Fibroblast of skin of back (primary cell): Measurements from ENCODE around the gene CST6.
A peak's percentile ranks its signal among the peaks of the same experiment; 100 is the strongest.
"Not testable (repeated sequence)": the region's sequence is repeated elsewhere in the genome, so short reads cannot be mapped to it uniquely, and the experiment has no call there.

Experiments
- DNase-seq: peaks from one replicate; pipeline ENCODE4 v3.0.0-alpha.2; 2013

The CST6 gene

DNA sequence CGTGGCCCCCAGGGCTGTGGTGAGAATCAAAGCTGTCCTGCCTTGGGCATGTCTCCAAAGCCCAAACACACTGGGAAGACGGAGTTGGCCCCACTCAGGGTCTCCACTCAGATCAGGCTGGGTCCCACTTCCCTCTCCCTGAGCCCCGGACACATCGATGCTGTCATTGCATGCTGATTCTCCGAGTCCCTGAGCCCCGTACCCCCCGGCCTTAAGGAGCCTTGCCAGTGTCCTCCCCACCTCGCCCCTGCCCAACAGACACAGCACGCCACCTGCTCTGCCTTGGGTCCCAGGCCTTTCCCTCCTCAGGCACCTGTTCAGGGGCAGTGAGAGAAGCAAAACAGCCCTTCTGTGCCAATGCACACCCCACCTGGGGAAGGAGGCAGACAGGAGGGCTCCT lies 24.5 kb upstream of the CST6 start:
- DNase-seq, result no peak

DNA sequence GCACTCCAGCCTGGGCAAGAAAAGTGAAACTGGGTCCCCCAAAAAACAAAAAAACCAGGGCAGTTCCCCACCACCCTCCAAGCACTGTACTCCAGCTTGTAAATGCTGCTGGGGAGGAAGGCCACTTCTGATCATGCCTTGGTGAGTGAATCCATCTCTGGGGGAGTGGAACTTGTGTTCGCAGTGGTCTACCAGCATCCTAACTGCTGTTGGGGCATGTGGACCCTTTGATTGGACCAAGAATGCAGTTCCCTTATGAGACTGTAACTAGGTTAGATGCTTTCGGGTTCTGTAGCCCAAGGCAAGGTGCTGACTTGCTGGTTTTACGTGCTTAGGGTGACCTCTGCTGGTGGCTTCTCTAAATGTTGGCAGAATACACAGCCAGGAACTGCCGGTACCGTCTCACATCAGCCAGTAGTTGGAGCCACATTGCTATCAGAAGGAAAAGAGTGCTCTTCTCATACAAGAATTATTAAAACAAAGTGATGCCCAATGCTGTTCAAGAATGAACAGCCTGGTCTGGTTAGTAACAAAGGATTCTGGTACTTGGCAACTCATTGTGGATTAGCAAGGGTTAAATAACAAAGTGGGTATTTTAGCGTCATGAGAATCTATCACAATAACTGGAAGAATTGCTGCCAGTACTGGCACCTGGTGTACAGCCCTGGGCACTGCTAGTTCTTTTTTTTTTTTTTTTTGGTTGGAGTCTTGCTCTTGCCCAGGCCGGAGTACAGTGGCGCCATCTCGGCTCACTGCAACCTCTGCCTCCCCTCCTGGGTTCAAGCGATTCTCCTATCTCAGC lies 22.8 kb upstream of the CST6 start:
- peak; percentile 92 for DNase-seq

DNA sequence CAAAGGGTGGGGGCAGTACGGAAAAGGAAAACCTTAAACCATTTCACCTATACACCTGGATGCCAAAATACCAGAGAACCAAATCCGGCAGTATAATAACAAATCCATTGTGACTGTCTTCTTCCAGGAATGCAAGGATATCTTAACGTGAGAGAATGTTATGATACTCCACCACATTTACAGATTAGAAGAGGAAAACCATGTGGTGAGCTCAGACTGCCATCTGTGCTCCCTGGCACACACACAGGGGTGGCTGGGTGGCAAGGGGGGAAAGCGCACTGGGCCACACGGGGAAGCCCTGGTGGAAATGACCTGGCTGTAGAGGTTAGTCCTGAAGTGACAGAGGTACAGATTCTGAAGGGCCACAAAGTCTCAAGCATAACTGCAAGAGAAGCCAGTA lies 19.8 kb upstream of the CST6 start:
- DNase-seq, result no peak

DNA sequence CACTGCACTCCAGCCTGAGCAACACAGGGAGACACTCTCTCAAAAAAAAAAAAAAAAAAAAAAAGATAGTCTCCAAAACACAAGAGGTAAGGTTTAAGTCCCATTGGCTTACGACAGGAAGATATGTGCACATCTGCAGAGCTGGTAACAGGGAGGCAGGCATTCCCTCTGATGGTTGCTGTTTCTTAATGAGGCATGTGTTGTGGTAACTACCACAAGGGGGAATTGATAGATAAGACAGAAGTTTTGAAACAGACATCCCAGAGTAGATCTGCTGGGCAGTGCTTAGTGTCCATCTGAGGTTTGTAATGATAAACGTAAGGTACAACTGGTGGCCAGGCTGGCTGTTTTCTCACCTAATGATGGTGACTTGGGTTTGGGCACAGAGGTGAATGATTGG lies 14.5 kb upstream of the CST6 start:
- no peak for DNase-seq

DNA sequence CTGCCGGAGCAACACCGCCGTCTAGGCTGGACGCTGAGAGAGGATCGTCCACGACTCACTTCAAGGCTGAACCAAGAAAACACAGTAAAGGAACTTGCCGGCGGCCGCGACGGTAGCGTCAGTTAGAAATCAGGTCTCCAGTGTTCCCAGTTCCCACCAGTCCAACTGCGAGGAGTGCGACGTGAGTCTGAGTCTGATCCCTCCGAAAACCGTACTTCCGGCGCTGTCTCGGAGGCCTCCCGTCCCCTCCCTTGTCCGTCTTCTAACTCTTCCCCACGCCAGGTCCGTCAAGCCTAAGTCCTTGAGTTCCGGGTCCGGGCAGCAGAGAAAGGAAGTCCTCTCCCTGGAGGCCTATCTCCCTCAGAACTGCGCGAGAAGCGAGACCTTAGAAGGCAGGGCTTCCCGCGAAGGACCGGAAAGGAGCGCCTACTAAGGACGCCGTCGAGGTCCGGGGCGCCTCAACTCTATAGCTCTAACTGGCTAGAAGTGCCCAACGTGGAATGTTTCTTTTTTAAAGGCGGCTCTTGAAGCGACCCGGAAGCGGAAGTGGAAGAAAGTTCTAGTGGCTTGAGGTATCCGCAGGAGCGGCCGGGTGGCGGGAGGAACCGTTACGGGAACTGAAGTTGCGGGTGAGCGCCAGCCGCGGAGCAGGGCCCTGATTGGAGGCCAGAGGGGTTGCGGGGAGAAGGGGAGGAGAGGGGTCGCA lies 9.7 kb upstream of the CST6 start, which contains the start of the genes BANF1 and EIF1AD:
Gene BANF1, plus strand, starts transcription at position 562 of the 706 bp plus-strand sequence. CDS start 748 bp downstream, outside the sequence.
Gene EIF1AD, minus strand, starts transcription at position 216 of the 706 bp plus-strand sequence. CDS start 1,768 bp downstream, outside the sequence.
- peak; percentile 99 for DNase-seq

DNA sequence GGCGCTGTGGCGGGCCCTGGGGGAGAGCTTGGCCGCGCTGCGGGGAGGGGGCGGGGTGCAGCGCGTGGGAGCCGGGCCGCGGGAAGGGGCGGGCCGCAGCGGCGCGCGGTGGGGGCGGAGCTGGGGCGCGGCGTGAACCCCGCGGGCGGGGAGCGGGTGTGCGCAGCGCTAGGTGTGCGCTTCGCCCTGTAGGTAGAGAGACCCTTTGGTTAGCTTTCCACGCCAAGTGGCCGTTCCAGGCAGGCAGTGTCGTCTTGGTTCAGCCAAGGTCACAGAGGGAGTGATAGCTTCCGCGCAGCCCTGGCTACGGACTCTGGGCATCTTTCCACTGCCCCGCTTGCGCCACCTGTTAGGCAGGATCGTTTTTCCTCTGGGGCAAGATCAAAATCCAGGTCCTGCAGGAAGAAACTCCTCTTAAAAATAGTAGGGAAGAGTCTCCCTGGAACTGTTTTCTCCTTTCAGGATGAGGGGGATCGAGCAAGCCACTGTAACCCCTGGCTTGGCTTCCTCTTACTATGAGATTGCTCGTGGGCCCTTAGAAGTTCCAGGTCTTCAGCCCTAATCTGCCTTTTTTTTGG lies 9.1 kb upstream of the CST6 start:
- no peak for DNase-seq

DNA sequence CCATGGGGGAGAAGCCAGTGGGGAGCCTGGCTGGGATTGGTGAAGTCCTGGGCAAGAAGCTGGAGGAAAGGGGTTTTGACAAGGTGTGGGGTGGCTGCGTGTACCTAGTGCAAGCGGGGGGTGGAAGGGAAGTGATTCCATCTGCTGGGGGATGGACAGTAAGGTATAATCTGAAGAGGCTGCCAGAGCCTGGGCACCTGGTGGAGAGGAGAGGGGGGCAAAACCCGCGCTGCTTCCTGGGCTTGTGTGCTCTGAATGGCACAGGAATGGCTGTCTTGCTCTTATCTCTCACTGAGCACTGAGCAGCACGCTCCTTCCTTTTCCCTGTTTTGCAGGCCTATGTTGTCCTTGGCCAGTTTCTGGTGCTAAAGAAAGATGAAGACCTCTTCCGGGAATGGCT lies 8.5 kb upstream of the CST6 start:
- DNase-seq, result no peak

DNA sequence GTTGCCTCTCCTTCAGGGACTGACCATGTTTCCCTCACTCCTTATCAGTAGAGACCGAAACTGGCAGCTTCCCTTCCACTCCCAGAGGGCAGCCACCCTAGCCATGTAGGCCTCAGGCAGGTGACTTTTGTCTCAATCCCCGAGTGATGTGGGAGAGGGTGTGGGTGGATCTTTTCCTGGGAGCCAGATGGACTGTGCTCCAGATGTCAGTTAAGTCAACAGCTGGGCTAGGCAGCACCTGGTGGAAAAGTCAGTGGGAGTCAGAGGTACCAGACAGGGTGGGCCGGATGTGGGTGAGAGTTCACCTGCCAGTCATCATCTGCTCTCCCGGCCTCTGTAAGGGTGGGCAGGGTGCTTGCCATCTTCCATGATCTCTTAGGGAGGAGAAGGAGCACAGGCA lies 7.6 kb upstream of the CST6 start:
- DNase-seq, result no peak

DNA sequence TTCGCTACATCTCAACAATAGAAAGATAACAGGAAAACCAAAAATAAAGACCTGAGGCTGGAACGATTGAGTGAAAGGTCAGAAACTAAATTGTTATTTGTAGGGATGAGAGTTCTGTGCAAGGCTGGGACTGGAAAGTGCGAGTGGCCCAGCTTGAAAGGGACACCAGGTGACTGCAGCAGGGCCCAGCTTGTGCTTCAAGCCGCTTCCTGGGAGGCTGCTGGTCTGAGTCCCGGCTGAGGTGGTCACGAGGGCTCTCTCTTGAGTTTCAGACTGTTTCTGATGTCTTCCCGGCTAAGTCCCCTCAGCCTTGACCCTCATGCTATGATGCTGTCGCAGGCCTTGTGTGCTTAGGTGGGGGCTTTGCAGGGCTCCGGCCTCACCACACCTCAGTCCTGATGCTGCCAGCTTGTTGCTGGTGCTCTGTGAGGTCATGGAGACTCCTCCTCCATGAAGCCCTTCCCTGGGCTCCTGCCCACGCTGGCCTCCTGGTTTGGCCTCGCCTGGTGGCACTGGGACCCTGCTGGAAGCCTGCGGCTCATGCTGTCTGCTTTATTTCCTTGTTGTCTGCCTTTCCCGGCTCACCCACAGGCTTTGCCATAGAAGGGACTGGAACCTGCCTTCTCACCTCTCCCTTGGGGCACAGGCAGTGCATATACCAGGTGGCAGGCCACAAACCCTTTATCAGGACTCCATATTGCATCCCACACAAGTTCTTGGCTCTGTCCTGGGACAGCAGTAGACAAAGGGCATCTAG lies 5.5 kb upstream of the CST6 start:
- DNase-seq, result no peak

DNA sequence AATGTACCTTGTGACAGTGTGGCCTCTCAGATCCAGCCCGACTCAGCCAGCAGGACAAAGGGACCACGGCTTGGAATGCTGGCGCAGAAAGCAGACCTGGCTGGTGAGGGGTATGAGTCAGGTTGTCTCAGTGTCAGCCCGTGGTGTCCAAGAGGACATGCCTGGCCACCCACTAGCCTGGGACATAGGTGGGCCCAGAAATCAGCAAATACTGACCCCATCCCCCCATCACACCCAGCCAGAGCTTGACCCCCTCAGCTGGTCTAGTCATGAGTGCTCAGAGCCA lies 5.0 kb upstream of the CST6 start:
- no peak for DNase-seq

DNA sequence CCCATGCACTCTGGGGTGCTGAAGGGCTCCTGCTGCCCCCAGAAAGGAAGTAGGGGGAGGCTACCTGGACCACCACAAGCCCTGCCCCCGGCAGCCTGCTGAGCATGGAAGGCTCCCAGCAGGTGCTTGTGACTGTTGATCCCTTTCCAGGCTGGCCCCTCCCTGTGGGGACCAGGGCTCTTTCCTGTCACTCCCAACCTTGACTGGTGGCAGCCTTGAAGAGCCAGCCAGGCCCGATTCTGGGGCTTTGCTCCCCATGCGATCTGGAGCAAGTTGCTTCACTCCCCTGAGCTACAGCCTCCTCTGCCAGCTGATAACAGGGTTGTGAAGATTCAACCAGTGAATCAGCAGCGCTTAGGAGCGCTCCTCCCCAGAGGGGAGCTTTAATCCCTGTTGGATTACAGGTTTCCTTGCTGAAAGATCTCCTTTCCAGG lies 4.6 kb upstream of the CST6 start:
- no peak for DNase-seq

DNA sequence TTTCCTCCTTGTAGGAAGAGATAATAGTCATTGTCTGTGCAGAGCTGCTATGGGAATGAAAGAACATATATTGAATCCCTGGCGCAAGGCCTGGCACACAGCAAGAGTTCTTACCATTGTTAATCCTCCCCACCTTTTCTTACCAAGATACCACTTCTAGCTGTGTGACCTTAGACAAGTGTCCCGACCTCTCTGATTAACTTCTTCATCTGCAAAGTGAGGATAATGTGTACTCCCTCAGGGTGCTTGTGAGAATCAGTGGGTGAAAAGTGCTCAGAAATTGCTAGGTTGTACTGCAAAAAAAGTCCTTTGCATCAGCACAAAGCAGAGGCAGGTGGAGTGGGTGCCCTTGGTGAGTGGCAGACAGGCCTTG lies 3.7 kb upstream of the CST6 start:
- no peak for DNase-seq

DNA sequence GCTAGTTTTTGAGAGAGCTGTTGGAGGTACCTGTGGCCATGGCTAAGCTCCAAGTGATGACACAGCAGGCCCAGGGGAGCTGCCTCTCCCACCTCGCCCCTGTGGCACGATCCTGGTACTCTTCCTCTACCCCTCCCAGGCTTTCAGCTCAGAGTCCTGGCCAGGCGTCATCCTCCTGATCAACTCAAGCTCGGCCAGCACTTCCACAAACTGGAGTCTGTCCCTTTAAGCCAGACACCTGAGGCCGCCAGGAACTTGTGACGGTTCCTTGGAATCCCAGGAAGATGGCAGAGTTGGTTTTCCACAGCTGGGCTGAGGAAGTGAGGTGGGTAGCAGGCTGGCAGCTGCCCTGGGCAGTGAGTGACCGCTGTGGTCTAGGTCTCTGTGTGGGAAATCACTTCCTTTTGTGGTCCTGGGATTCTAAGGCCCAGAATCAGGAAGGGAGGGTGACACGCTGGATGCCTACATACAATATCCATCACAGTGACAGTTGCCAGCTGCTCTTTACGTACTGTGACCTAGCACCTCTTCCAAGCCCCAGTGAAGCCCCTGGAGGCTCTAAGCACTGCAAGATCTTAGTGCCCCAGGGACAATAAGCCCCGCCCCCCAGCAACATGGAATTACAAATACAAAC lies 3.2 kb upstream of the CST6 start:
- DNase-seq, result no peak

DNA sequence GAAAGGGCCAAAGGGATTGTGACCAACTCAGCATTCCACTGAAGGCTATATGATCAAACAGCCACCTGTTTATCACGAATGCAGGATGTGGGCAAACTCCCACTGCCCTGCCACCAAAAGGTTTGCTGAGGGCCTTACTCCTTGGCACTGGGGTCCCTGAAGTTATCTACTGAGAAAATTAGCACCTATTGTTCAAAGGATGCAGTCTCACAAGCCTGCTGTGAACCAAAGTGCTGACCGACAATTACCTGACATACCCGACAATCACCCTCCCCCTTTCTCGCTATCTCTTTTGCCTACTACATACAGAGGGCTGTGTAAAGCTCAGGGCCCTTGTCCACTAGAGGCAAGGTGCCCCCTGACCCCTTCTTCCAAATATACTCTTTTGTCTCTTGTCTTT lies 1.8 kb upstream of the CST6 start:
- DNase-seq, result not testable (repeated sequence)

DNA sequence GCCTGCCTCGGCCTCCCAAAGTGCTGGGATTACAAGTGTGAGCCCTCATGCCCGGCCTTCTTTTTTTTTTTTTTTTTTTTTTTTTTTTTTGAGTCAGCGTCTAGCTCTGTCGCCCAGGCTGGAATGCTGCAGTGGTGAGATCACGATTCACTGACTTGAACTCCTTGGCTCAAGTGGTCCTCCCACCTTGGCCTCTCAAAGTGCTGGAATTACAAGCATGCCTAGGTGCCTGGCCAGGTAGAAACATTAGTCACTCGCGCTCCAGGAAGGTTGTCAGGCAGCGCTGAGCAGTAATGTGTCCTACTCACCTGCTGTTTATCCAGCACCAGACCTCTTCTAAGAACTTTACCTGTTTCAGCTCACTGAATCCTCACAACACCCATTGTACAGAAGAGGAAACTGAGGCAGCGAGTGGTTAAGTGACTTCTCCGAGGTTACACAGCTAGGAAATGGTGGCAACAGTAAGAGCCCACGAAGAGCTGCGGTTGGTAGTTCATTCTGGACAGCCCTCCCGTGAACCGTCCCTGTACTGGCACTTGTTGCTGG lies 496 bp upstream of the CST6 start:
- DNase-seq, result peak; percentile 72

DNA sequence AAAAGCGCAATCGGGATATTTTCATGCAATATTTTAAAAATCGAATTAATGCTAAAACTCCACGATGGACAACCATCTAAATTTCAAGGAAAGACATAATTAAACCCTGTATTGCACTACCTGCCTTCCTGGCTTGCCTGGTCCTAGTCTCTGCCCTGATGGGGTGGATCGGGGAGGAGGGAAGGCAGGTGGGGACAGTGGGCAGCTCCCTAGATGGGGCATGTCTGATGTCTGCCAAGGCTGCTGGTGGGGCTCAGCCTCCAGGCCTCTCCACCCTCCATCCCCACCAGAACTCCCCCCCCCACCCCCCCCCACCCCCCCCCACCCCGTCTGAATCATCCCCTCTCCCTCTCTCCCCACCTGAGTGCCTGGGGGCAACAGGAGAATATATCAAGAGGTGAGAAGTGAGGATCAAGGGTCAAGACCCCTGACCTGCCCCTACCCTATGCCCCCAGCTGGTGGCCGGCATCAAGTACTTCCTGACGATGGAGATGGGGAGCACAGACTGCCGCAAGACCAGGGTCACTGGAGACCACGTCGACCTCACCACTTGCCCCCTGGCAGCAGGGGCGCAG lies 650 bp downstream of the CST6 start:
- DNase-seq, result no peak

DNA sequence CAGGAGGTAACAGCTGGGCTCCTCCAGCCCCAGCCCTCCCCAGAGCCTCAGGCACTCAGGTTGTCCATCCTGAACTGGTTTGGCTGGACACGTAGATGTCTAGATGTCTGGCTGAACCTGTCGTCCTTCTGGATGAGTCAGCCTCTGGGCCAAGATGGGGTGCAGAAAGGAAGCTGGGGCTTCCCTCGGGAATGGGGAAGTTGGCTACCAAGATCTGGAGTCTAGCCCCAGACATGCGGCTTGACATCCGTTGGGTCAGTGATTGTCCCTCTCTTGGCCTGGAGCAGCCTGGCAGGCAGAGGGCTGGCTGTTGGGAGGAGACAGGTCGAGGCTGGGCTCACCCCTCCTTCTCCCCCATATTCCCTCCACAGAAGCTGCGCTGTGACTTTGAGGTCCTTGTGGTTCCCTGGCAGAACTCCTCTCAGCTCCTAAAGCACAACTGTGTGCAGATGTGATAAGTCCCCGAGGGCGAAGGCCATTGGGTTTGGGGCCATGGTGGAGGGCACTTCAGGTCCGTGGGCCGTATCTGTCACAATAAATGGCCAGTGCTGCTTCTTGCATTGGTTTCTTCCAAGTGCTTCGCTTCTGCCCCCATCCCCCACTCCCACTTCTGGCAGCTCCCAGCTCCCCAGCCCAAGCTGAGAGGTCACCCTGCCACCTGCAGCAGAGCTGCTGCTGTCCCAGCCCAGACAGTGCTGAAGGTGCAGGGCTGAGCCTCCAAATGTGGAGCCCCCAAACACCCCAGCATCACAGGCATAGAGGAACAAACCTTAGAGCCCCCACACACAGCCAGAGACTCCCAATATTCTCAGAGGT lies 1.3 kb downstream of the CST6 start:
- DNase-seq, result no peak

DNA sequence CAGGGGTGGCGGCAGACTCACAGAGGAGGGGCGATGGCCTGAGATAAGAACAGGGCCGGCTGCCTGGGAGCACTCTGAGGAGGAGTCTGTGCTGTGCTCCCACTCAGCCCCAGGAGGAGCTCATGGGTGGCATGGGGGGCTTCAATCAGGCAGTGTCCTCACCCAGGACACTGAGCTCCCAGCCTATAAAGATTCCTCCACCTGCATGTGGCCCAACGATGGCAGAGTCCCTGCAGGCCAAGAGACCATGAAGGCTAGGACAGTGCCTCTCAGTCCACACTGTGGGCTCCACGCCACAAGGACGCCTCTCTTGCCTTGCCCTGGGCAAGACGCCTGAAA lies 1.9 kb downstream of the CST6 start:
- DNase-seq, result no peak

DNA sequence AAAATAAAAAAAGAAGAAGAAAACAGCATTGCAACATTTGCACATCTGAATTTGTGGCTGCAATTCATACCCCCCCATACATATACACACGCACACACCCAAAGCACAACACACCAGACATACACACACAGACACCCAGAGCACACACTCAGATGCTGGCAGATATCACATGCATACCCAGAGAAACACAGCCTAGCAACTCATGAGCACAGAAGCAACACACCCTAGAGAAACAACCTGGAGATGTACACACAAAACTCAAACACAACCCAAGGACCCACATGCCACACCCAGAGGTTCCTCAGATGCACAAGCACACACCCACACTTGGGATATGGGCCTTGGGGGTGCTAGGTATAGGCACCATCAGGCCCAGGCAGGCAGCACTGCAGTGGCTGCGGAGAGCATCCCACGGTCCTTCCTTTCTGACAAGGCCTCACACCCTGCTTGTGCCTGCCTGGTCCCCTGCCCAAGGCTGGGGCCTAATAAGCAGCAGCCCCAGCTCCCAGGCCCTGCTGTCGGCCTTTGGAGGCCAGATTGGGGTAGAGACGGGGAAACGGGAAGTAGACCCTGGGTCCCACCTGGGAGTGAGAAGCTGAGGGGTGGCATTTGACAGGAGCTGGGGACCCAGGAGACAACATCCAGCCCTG lies 3.1 kb downstream of the CST6 start:
- no peak for DNase-seq

DNA sequence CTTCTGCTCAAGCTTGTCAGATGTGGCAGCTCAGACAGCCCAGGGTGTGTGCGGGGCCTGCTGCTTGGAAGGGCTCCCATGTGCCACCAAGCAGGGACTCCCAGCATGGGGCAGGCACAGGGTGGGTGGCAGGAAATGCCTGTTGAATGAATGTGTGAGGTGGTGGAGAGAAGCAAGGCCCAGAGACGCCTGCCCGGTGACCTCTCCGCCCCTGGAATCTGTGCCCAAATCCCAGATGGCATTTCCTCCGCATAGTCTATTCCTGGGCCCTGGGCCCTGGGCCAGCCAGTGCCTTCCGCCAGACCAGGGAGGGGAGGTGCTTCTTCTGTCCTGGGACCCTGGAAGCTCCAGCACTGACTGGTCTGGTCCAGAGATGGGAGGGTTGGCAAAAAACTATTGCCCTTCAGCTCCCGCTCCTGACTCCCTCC lies 3.7 kb downstream of the CST6 start:
- peak; percentile 90 for DNase-seq
